Measurements from ENCODE around the gene LMF1. TPM values are rescaled to one million over a fixed set of nuclear protein-coding genes. Genes with fewer than 3 reads are reported as not detected.

The LMF1 gene
- total RNA-seq, 2 donors from 2014 or later, result 17.3 to 22.6 TPM

DNA sequence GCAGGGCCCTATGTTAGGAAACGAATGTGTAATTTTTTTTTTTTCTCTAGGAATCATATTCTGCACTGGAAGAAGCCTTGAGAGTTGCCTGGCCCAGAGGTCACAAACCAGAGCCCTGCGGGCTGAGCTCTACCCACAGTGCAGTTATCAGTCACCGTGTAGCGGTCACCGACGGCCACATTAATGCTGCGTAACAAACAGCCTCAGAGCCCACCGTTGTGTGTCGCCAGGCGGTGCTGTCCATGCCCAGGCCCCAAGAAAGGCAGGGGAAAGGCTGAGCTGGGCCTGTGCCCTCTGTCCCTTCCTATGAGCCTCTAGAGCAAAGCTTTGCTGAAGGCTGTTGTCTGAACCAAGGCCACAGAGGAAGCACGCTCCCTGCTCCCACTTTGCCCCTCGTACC, 4.5 kb upstream of the LMF1 start:
- ATAC-seq (no peak), DNase-seq (no peak)
- intact Hi-C loops (cut with DNase I, micrococcal nuclease), result no loop called here

DNA sequence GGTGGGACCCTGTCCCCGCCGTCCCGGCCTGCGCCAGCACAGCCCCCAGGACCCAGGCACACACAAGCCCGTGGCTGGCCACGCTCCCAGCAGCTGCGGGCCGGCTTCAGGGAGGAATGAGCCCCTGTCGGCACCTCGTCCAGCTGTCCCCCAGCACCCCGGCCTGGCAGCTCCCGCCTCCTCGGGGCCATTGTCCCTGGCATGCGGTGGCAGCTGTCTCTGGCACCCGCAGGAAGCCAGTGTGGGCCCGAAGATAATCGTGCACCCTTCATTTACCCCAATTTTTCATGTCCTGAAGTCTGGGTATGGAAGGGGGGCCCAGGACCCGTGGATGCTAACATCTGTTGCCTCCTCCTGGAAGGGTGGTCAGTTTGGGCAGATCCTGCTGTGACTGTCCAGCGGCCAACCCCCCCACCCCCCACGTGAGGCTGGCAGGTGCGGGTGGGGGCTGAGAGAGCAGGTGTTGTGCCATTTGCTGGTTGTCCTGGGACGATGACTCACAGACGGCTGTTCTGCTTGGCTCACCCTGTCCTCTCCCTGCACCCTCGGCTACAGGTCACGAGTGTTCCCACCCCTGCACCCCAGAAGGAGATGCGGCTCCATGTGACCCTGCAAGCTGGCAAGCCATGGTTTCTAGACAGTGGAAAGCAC, 4.0 kb upstream of the LMF1 start:
- intact Hi-C loops (cut with DNase I, micrococcal nuclease), result no loop called here
- ATAC-seq, result no peak
- no peak for DNase-seq

DNA sequence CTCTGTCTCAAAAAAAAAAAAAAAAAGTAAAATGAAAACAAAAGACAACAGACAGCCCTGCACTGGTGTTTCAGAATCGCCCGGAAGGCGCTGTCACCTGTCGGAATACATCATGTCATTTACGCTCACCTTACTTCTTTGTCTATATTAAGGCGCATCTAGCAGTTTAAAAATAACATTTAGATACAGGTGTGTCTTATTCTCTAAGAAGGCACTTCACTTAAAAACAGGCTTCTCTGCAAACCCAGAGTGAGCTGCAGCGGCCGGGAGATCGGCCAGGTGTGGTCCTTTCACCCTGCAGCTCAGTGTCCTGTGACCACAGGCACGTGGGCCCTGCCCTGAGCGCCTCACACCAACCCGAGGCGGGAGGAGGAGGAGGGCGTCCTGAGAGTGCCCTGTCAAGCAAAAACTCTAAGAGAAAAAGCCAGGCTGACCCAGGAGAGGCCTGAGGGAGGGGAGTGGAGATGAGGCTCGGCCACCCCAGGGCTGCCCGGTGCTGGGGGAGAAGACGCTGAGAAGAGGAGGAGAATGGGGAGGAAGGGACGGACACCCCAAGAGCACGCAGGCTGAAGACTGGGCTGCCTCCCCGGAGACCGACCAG, 3.3 kb upstream of the LMF1 start:
- intact Hi-C loops (cut with DNase I, micrococcal nuclease), result no loop called here
- no peak for ATAC-seq
- no peak for DNase-seq

DNA sequence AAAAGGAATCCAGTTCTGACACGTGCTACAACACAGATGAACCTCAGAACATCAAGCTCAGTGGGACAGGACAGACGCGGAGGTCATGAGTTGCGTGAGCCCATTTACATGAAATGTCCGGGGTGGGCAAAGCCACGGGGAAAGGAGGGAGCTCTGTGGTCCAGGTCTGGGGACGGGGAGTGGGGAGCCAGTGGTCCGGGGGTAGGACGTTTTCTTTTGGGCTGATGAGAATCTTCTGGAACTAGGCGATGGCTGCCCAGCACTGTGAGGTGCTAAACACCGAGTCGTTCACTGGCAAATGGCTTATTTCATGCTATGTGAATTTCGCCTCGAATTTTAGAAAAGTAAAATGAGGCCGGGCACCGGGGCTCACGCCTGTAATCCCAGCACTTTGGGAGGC, 2.6 kb upstream of the LMF1 start:
- no peak for ATAC-seq
- DNase-seq, result no peak
- intact Hi-C loops (cut with DNase I, micrococcal nuclease), result no loop called here

DNA sequence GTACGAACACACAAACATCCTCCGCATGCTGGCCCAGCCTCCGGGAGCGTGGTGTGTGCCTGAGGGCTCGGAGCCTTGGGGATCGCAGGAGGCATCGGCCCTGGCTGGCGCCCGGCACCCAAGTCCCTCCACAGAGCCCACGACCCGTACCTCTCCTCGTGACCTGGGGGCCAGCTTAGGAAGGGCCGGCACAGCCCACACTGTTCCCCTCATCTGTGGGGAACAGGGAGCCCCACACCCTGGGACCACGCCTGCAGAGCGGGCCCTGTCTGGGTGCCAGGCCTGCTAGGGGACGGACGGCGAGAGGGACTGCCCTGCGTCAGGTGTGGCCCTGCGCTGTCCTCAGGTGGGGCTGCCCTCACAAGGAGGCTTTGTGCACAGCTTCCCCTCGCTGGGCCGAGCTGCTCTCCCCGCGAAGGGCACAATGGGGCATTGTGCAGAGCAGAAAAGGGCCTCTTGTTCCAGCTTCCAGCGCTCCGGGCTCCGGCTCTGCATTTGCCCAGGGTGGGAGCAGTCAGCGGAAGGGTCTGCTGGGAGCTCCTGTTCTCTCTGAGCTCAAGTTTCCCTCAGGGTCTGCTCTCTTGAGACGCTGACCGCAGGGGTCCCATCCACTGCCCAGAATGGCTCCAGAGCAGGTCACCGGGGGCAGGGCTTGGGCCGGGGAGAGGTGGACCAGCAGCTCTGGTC, 1.7 kb upstream of the LMF1 start:
- ATAC-seq (no peak), DNase-seq (peak in 1 of 2 donors; percentile 26)
- intact Hi-C loops (cut with DNase I, micrococcal nuclease), result no loop called here

DNA sequence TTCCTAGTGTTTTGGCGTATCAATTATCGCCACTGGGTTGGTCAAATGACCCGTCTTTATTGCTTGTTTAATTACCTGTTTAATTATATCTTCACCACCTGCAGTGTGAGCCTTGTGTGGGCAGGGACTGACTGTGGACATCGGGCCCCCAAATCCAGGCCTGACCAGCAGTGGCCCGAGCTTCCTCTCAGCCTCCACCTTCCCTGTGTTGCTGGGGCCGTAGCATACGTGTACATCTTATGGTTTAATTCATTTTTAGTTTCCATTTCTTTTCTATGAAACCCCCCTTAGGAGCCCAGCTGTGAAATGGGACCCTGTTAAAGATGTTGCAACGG, 1.2 kb upstream of the LMF1 start:
- intact Hi-C loops (cut with DNase I, micrococcal nuclease), result no loop called here
- DNase-seq (no peak), ATAC-seq (no peak)

DNA sequence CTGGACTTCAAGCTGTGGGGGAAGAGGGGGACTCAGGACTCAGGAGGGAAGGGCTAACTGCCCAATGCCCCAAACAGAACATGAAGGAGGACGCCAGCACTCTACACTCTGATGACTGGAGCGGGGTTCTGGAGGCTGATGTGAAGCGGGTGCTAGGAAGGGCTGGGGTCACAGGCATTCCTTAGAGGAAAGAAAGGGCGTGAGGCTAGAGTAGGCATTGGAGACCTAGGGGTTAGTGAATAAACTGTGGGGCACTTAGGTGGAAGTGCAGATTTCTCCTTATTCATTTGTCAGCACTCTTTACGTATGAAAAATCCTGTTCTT, 760 bp upstream of the LMF1 start:
- DNase-seq, result no peak
- intact Hi-C loops (cut with DNase I, micrococcal nuclease), result no loop called here
- no peak for ATAC-seq

DNA sequence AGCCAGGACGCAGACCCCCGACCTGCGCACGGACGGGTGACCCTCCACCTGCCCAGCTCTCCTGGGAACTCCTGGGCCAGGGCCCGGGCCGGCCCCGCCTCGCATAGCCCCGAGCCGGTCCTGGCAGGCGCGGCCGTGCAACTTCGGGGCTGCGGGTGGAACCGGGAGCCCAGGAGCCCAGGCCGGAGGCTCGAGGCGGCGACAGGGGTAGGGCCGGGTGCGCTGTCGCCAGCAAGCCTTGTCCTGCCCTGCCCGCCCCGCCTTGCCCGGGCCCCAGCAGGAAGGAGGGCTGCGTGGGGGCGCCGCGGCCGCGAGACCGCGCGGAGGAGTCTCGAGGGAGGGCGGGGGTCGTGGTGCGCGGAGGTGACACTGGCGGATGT, 408 bp downstream of the LMF1 start:
- ATAC-seq (peak; percentile 59), DNase-seq (no peak)
- intact Hi-C loops (cut with DNase I, micrococcal nuclease), result no loop called here

DNA sequence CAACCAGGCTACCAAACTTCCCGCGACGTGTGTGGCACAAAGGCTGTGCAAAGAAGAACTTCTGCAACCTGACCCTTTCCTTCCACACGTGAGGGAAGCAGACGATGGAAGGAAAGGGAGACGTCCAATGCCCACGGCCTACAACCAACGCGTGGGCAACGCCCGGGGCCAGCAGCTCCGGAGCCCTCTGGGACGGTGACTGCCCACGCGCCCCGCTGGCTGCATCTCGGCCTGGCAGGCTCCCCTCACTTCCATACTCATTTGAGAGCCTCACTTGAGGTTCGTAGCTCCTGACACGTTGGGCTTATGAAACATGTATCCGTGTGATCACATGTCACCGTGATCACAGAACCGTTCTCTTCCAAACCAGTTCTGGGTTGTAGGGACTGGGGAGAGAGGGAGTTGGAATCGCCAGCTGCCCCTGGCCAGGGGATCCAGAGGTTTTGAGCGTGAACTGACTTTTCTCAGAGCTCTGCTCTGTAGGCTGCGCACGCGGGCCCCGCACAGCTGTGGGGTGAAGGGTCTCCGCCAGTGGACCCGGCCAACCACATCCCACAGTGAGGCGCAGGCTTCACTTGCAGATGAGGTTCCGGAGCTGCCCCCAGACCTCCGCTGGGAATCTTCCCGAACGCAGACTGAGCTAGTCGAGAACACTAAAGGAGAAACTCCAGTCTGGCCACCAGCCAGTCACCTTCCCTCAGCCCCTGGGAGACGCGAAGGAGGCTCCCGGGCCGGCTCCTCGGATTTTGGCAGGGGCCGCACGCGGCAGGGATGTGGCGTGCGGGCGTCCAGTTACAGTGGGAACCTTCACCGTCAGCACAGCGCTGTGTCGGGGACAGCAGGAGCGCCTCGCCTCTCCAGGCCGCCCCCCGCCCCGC, 1.0 kb downstream of the LMF1 start:
- DNase-seq (peak; percentile 35 to 49), ATAC-seq (peak; percentile 11)
- intact Hi-C loops (cut with DNase I, micrococcal nuclease), result no loop called here

DNA sequence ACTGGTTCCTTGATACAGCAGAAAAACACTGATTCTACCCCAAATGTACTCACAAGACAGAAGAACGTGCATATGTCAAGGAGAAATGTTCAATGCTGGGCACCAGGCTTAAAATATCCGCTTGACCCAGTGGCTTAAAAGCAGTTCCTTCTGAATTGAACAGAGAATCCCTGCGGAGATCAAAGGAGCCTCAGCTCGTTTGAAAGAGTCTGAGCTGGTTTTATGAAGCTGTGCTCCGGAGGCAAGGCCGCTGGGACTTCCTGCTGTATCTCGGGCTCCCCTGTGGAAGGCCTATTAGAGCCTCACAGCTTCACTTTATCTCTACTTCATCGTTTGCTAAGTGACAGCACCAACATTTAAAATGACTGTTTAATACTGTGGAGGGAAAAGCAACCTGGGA, 2.2 kb downstream of the LMF1 start:
- ATAC-seq, result no peak
- intact Hi-C loops (cut with DNase I, micrococcal nuclease), result no loop called here
- no peak for DNase-seq

DNA sequence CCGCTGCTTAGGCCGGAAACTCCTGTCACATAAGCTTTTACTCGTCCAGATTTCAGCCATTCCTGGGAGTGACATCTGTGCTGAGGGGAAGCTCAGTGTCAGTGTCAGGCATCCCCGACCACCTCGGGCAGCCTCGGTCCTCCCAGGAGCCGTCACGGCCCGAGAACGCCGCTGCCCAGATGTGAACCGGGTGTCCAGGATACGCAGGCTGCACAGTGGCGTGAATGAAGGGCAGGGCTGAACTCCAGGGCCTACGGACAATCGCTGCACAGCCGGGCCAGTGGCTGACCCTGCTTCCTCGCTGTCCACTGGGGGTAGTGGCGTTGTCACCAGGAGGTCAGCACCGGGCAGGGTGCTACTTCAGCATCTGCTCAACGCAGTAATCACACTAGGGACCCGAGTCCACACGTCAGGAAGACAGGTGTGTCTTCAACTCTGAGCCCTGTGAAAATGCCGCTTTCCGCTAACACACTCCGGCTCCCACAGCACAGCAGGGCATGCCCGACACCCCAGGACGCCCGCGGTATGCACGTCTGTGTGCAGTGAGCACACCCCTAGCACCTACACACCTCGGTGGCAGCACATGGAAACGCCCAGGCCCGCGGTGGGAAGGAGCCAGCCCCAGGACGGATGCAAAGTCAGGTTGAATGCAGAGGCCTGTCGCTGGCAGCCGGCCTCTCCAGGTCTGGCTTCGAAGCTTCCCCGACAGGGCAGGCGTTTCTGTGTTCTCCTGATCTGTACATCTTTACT, 3.1 kb downstream of the LMF1 start:
- intact Hi-C loops (cut with DNase I, micrococcal nuclease), result no loop called here
- ATAC-seq, result no peak
- no peak for DNase-seq

DNA sequence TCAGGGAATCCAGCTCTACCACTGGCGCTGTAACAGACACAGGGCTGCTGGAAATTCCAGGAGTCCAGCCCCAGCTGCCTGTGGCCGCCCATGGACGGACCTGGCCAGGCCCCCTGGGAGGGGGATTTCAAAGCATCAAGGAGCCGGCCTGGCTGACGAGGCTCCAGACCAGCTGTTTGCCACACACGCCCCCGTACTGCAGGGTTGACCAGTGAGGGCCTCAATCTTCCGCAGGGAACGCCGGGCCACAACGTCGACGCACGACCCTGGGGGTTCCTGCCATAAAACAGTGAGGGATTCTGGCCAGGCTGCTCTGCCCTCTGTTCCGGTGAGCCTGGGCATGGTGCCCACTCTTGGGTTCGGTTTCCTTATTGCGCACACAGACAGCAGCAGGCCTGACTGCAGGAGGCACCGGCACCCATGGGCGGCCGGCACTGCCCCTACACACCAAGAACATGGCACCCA, 3.7 kb downstream of the LMF1 start:
- ATAC-seq (no peak), DNase-seq (peak in 1 of 2 donors; percentile 49)
- intact Hi-C loops (cut with DNase I, micrococcal nuclease), result no loop called here

DNA sequence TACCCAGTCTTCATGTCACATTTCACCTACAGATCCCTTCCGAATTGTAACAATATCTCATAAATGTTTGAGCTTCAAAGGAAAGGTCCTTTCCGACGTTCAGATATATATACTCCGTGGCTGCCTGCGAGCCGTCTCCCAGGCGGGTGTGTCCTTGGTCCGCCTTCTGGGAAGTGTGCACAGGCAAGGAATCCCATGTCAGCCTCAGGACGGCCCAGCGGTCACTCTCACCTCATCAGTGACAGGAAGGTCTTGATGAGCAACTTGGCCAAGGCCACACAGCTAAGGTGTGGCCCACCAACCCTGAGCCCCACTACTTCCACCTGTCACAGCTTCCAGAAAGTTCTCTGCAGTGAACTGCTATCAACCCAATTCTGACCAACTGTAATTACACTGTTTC, 4.3 kb downstream of the LMF1 start:
- intact Hi-C loops (cut with DNase I, micrococcal nuclease), result no loop called here
- DNase-seq, result no peak
- ATAC-seq, result no peak

DNA sequence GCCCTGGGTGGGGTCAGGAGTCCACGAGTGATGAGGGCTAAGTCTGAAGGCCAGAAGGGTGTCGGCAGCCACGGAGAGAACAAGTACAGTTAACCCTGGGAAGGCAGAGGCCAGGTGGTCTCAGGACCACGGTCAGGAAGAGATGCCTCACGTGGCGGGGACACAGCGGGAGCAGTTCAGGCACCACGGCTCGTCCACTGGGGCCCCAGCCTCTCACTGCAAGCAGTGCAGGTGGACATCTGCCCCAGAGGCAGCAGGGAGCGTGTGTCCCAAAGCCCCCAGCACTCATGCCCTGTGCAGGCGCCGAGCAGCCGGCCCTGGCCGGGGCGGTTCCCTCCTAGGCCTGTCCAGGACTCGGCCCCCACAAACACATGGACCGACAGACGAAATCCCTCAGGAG, 4.7 kb downstream of the LMF1 start:
- no peak for ATAC-seq
- DNase-seq, result no peak
- intact Hi-C loops (cut with DNase I, micrococcal nuclease), result no loop called here

DNA sequence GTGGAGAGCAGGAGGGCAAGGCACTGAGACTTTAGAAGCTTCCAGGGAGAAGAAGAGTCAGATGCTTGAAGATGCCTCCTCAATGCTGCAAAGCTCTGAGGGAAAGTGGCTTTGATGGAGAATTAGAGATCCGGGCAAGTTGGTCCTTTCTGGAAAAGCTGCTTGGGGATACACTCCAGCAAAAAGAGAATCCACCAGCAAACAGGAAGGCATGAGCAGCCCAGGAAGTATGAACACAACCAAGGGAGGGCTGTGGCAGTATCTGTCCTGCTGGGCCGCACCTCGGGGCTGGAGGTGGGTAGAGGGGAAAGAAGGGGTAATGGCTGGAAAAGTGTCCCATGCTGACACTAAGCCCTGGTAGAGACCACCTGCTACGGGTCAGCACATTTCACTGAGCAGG, 5.3 kb downstream of the LMF1 start:
- no peak for DNase-seq
- intact Hi-C loops (cut with DNase I, micrococcal nuclease), result no loop called here
- no peak for ATAC-seq

DNA sequence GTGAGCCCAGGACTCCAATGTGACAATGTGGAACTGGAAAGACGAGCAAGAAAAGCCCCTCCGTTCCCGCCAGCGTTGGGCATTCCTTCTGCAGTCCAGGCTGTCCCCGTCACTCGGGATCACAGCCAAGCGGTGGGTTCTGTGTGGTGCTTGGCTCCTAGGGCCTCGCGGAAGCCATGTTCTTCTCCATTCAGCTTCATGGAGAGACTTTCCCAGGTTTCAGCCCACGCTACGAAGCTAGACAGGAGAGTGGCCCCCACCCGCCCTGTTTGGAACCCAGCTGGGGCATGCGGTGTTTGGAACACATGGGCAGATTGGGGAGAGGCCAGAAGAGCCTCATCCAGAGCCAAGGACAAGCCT, 5.8 kb downstream of the LMF1 start:
- no peak for DNase-seq
- intact Hi-C loops (cut with DNase I, micrococcal nuclease), result no loop called here
- no peak for ATAC-seq

DNA sequence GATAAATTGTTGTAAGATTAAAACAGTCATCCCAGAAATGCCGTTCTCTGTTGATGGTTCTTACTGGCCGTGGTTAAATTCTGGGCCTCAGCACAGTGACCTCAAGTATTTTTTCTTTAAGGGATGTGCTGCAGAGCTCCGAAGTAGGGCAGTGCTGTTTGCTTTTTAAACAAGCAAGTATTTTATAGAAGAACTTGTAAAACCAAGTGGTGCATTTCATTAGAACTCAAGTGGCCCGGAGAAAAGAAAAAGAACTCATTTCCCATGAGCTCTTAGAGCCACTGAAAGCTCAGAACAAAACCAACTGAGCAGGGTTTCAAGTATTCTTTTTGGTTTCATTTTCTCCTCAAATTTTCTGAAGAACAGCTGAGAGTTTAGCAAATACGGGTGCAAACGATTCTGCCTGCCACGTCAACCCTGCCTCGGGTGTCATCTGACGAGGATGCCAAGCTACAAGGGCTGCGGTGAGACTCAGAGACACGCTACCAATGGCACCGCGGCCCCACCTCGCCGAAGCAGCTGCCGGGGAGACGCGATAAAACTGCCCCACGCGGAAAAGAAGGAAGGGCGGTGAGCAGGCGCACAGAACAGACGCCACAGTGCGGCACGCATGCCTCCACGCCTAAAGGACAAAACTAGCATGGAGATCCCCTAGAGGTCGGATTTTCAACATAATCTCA, 6.3 kb downstream of the LMF1 start:
- ATAC-seq, result peak; percentile 79
- intact Hi-C loops (cut with DNase I, micrococcal nuclease), result no loop called here
- peak; percentile 59 to 63 for DNase-seq

DNA sequence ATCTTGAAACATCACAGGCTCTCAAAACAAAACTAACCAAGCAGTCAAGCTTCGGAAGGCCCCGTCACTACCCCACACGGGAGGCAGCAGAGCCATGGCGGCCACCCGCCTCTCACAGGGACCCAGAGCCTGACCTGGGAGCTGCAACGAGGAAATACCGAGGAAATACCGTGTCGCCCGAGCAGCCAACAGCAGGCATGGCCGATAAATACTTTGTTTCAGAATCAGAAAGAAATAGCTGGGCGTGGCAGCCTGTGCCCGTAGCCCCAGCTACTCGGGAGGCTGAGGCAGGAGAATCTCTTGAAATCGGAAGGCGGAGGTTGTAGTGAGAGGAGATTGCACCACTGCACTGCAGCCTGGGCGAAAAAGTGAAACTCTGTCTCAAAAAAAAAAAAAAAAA, 6.9 kb downstream of the LMF1 start:
- DNase-seq (peak in 1 of 2 donors; percentile 50), ATAC-seq (peak; percentile 76)
- intact Hi-C loops (cut with DNase I, micrococcal nuclease), result no loop called here
